GM12878 (cell line): ENCODE measurements around the gene OTULINL. TPM values are rescaled to one million over a fixed set of nuclear protein-coding genes. Genes with fewer than 3 reads are reported as not detected.
A peak's percentile ranks its signal among the peaks of the same experiment; 100 is the strongest.

Experiments
- ATAC-seq: fragments of 200-7000 bp; cut with Tn5 transposase; 3 replicates; pipeline ENCODE4 v1.9.1; 2020; ENCODE audit warnings: mild to moderate bottlenecking, moderate library complexity
- BruUV-seq: library from RNA; stranded (reverse); fragments of 400-500 nt; replicated peaks from 2 replicates; lab custom pipeline; 2021; lab: Mats Ljungman, UMichigan
- CTCF ChIA-PET: fragments of 300-600 bp; sonication (Branson Sonifier 250); formaldehyde crosslinking; extraction: SDS; loops from one replicate; lab custom pipeline; 2021; ENCODE audit warnings: inconsistent platforms; lab: Yijun Ruan, JAX
- POLR2A ChIA-PET: fragments of 350-600 bp; formaldehyde crosslinking; extraction: SDS; loops from one replicate; lab custom pipeline; 2021; ENCODE audit warnings: inconsistent platforms; lab: Charles Lee
- RAD21 ChIA-PET: fragments of 300-600 bp; sonication (Branson Sonifier 250); formaldehyde crosslinking; loops from one replicate; lab custom pipeline; 2023; ENCODE audit warnings: antibody characterized with exemption; ENCODE audit not compliant: unreplicated experiment; lab: Charles Lee
- SMC1A ChIA-PET: fragments of 300-600 bp; sonication (Branson Sonifier 250); formaldehyde crosslinking; loops from one replicate; lab custom pipeline; 2023; ENCODE audit not compliant: unreplicated experiment, uncharacterized antibody; lab: Charles Lee
- DNase-seq: peaks from one replicate; pipeline ENCODE4 v3.0.0-alpha.2; 2011; ENCODE audit warnings: low read depth, low spot score
- FAIRE-seq: peaks from 3 replicates; lab custom pipeline; 2011; peaks lifted over from hg19 to GRCh38; lab: Jason Lieb, UNC
- H2AFZ ChIP-seq: 2 replicates; pipeline ENCODE4 v1.6.0; 2011; ENCODE audit warnings: low read depth, low read length, control low read depth; ENCODE audit not compliant: control insufficient read depth
- H3K27ac ChIP-seq: 2 replicates; pipeline ENCODE4 v1.5.1; 2011; ENCODE audit warnings: control low read depth; ENCODE audit not compliant: control insufficient read depth, insufficient read depth
- H3K27me3 ChIP-seq, 2 experiments: replicated peaks in 1 of 2; 2 replicates each; pipeline versions ENCODE4 v1.6.0 to v1.6.1; 2011; ENCODE audit warnings: low read length in 1 of 2; ENCODE audit not compliant: control insufficient read depth in 2 of 2, insufficient read depth in 2 of 2
- H3K36me3 ChIP-seq, 2 experiments: 2 replicates each; pipeline ENCODE4 v1.5.1; 2011; ENCODE audit warnings: low read length in 1 of 2; ENCODE audit not compliant: control insufficient read depth in 2 of 2, insufficient read depth in 2 of 2
- H3K4me1 ChIP-seq: 2 replicates; pipeline ENCODE4 v1.6.1; 2011; ENCODE audit warnings: mild to moderate bottlenecking, low read length, moderate library complexity, mixed read lengths; ENCODE audit not compliant: control insufficient read depth, insufficient read depth
- H3K4me2 ChIP-seq: 2 replicates; pipeline ENCODE4 v1.6.0; 2011; ENCODE audit warnings: control low read depth; ENCODE audit not compliant: control insufficient read depth, insufficient read depth
- H3K4me3 ChIP-seq: fragments of 200-600 bp; sonication (generic); 2 replicates; pipeline ENCODE4 v1.5.1; 2016
- H3K79me2 ChIP-seq: 2 replicates; pipeline ENCODE4 v1.6.0; 2011; ENCODE audit warnings: low read length; ENCODE audit not compliant: control insufficient read depth, insufficient read depth
- H3K9ac ChIP-seq: 2 replicates; pipeline ENCODE4 v1.8.0; 2011; ENCODE audit warnings: low read length, control low read depth, mixed read lengths; ENCODE audit not compliant: control insufficient read depth, insufficient read depth
- H3K9me3 ChIP-seq: replicated peaks from 3 replicates; pipeline ENCODE4 v1.5.1; 2011; ENCODE audit warnings: mild to moderate bottlenecking, low read length; ENCODE audit not compliant: control insufficient read depth, insufficient read depth
- H4K20me1 ChIP-seq: 2 replicates; pipeline ENCODE4 v1.6.0; 2011; ENCODE audit not compliant: control insufficient read depth, insufficient read depth
- ATF7 ChIP-seq: fragments of 450-650 bp; IDR thresholded peaks from 2 replicates; pipeline ENCODE4 v1.6.1; 2016; ENCODE audit warnings: low read depth, mild to moderate bottlenecking
- FOXM1 ChIP-seq: IDR thresholded peaks from 2 replicates; pipeline ENCODE4 v1.6.1; 2012; ENCODE audit warnings: low read depth, mild to moderate bottlenecking, inconsistent platforms, low read length, moderate library complexity
- NFYB ChIP-seq: IDR thresholded peaks from 2 replicates; pipeline ENCODE4 v1.6.1; 2011; ENCODE audit warnings: low read depth, mild to moderate bottlenecking, low read length, improper control_type of control experiment, moderate library complexity; ENCODE audit not compliant: insufficient read depth
- PAX8 ChIP-seq: fragments of 450-650 bp; IDR thresholded peaks from 2 replicates; pipeline ENCODE4 v1.6.1; 2017; ENCODE audit warnings: mild to moderate bottlenecking, moderate library complexity
- RELA ChIP-seq: fragments of 450-650 bp; IDR thresholded peaks from 2 replicates; pipeline ENCODE4 v1.8.0; 2014; ENCODE audit warnings: borderline replicate concordance; ENCODE audit not compliant: partially characterized antibody
- TARDBP ChIP-seq: IDR thresholded peaks from 2 replicates; pipeline ENCODE4 v1.6.1; 2016; ENCODE audit warnings: borderline replicate concordance
- TBL1XR1 ChIP-seq: IDR thresholded peaks from 2 replicates; pipeline ENCODE4 v1.6.1; 2012; ENCODE audit warnings: low read depth, low read length, improper control_type of control experiment
- USF1 ChIP-seq: IDR thresholded peaks from 2 replicates; pipeline ENCODE4 v1.6.1; 2011; ENCODE audit warnings: borderline replicate concordance, low read depth, mild to moderate bottlenecking, moderate library complexity, mixed read lengths, low read length; ENCODE audit not compliant: insufficient read depth; ENCODE audit errors: extremely low read length
- USF2 ChIP-seq: IDR thresholded peaks from 2 replicates; pipeline ENCODE4 v1.6.1; 2011; ENCODE audit warnings: low read depth, low read length, improper control_type of control experiment, borderline replicate concordance
- WGBS: methylation state at CpG from one replicate; pipeline ENCODE4 v1.1.6; 2016; ENCODE audit warnings: low lambda C conversion rate; ENCODE audit not compliant: insufficient replicate concordance, insufficient coverage; ENCODE audit errors: missing lambda C conversion rate; 5-methylcytosine and 5-hydroxymethylcytosine counted together
- in situ Hi-C: fragments of 300-500 bp; cut with MboI; formaldehyde crosslinking; loops from 9 replicates; pipeline ENCODE4 v1.14.3; 2018; ENCODE audit warnings: mixed read lengths
- intact Hi-C: fragments of 100-400 bp; cut with micrococcal nuclease; formaldehyde crosslinking; loops from one replicate; pipeline ENCODE4 v1.14.2; 2022; ENCODE audit not compliant: unreplicated experiment
- polyA plus RNA-seq, 11 experiments: library from polyadenylated mRNA; depleted of rRNA in 4 of 11; unstranded in 6 of 11; stranded (reverse) in 5 of 11; fragments of >200 nt; fragmentation: Nextera tagmentation in 4 of 11; fragmentation: Illumina TruSeq in 1 of 11; extraction: Ambion mirVana in 4 of 11; extraction: Trizol in 1 of 11; gene quantifications; 1 replicate in 1 of 11; 2 replicates in 10 of 11; pipeline versions ENCODE4 v1.2.1 to v1.2.3, GENCODE V29; 2011 to 2016; ENCODE audit warnings: inconsistent platforms in 2 of 11, missing spikeins in 2 of 11, low read depth in 1 of 11
- total RNA-seq, 4 experiments: library from RNA; depleted of rRNA in 3 of 4; stranded (reverse); fragments of >200 nt in 3 of 4; fragmentation: Illumina TruSeq in 1 of 4; extraction: Trizol in 1 of 4; gene quantifications; 2 replicates each; pipeline versions ENCODE4 v1.2.1 to v1.2.3, GENCODE V29; 2013 to 2021

The OTULINL gene
- total and polyA plus RNA-seq, 10 of the 15 experiments (the other 5 are each of a cell fraction or from before 2014, with no cell fraction given) = 0.60 to 4.7 (median 1.8) TPM

- TF ChIP-seq ATF7 = no peak
Observed at GRCh38 chr5:14577079-14577725, 4.4 kb upstream of the OTULINL start (continued).

- Histone ChIP-seq H3K4me2 (no peak overlapping the region), H4K20me1 (no peaks in the 10 kb centered on the region), H3K9ac (no peak overlapping the region), H2AFZ (no peak overlapping the region), H3K4me1 (no peaks in the 10 kb centered on the region), H3K27ac (no peak overlapping the region), H3K27me3 (peaks cover 4 to 5% of the 10 kb centered on the region in 2 experiments; a peak in 2 of 4 replicates), H3K36me3 (no peaks in the 10 kb centered on the region), H3K4me3 (no peak overlapping the region), H3K79me2 (no peaks in the 10 kb centered on the region), H3K9me3 (no peaks in the 10 kb centered on the region; the same call in 2 of the 3 replicates)
- intact Hi-C loops = no loop called here
- ChIA-PET CTCF (no interaction called here), RAD21 (interaction anchor here (0.6 kb wide), 1 partner anchor 71 kb away, joined by 3 read pairs; no protein-coding TSS in a partner anchor), SMC1A (interaction anchor here (1.4 kb wide), 1 partner anchor 72 kb away, joined by 4 read pairs; no protein-coding TSS in a partner anchor), POLR2A (no interaction called here)
- TF ChIP-seq NFYB = 0 out of 2 replicates have a peak, but pooled peaks have one; percentile 55
- TF ChIP-seq ATF7 = no peak
- TF ChIP-seq USF1 = no peak
- no peak for TF ChIP-seq TBL1XR1
- TF ChIP-seq PAX8 = no peak
- no peak for TF ChIP-seq USF2
- no peak for TF ChIP-seq TARDBP
- TF ChIP-seq FOXM1 = no peak
- TF ChIP-seq RELA = no peak
- no TSS peak for BruUV-seq
- DNase-seq (no peak), ATAC-seq (no peak), FAIRE-seq (no peak)
- in situ Hi-C loops = no loop called here
- WGBS = 69% methylated on average over 4 of the region's 4 CpGs
Observed at GRCh38 chr5:14577971-14578370, 3.6 kb upstream of the OTULINL start.
